Stimulated activated CD8-positive, alpha-beta memory T cell treated with anti-CD3 and anti-CD28 coated beads, Interleukin-15, amount 100 ng/mL, for 1 hour (primary cell): Measurements from ENCODE around the gene C1QTNF8.
"Not testable (repeated sequence)": the region's sequence is repeated elsewhere in the genome, so short reads cannot be mapped to it uniquely, and the experiment has no call there.

Experiments used
- DNase-seq: peaks from one replicate; pipeline ENCODE4 v3.0.0-alpha.2; 2020; ENCODE audit warnings: low read depth

C1QTNF8 gene

DNA sequence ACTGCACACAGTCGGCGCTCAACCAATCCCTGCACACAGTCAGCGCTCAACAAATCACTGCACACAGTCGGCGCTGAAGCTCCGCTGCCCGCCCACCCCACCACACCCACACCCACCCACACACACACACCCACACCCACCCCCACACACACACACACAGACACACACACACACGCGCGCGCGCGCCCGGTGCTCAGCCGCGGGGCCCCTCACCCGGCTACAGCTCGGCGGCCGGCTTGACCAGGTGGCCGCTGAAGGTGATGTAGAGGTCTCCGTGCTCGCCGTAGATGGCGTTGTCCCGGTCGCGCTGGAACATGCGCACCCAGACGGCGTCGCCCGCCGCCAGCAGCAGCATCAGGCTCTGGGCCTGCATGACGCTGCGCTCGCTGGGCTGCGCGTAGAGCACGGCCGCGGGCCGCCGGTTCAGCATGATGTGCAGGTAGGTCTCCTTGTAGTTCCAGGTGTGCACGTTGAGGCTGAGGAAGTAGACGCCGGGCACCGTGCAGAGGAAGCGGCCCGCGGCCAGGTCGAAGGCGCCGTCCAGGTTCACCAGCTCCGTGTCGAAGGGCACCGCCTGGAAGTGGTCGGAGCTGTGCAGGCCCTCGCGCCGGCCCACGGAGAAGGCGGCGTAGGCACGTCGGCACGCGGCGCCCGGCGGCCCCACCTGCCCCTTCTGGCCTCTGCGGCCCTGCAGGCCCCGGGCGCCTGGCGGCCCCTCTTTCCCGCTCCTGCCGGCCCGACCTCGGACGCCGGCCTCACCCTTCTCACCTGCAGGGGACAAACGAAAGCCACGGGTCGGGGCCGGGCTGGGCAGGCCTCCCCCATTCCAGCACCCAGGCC is 2.5 kb downstream of the C1QTNF8 start:
- DNase-seq: no peak

DNA sequence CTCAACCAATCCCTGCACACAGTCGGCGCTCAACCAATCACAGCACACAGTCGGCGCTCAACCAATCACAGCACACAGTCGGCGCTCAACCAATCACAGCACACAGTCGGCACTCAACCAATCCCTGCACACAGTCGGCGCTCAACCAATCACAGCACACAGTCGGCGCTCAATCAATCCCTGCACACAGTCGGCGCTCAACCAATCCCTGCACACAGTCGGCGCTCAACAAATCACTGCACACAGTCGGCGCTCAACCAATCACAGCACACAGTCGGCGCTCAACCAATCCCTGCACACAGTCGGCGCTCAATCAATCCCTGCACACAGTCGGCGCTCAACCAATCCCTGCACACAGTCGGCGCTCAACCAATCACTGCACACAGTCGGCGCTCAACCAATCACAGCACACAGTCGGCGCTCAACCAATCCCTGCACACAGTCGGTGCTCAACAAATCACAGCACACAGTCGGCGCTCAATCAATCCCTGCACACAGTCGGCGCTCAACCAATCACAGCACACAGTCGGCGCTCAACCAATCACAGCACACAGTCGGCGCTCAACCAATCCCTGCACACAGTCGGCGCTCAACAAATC is 3.3 kb downstream of the C1QTNF8 start:
- not testable (repeated sequence) for DNase-seq

DNA sequence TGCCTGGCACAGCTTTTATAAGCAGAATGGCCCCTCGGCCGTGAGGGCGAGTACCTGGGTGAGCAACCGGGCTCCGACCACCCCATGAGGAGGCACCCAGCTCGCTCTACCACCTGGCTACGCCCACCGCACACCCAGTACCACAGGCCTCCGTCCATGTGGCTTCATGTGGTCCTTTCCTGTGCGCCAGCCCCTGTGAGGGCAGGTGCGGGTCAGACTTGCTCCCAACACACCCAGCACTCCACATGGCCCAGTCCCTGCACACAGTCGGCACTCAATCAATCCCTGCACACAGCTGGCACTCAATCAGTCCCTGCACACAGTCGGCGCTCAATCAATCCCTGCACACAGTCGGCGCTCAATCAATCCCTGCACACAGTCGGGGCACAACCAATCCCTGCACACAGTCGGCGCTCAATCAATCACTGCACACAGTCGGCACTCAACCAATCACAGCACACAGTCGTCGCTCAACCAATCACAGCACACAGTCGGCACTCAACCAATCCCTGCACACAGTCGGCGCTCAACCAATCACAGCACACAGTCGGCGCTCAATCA is 4.0 kb downstream of the C1QTNF8 start:
- DNase-seq: no peak

DNA sequence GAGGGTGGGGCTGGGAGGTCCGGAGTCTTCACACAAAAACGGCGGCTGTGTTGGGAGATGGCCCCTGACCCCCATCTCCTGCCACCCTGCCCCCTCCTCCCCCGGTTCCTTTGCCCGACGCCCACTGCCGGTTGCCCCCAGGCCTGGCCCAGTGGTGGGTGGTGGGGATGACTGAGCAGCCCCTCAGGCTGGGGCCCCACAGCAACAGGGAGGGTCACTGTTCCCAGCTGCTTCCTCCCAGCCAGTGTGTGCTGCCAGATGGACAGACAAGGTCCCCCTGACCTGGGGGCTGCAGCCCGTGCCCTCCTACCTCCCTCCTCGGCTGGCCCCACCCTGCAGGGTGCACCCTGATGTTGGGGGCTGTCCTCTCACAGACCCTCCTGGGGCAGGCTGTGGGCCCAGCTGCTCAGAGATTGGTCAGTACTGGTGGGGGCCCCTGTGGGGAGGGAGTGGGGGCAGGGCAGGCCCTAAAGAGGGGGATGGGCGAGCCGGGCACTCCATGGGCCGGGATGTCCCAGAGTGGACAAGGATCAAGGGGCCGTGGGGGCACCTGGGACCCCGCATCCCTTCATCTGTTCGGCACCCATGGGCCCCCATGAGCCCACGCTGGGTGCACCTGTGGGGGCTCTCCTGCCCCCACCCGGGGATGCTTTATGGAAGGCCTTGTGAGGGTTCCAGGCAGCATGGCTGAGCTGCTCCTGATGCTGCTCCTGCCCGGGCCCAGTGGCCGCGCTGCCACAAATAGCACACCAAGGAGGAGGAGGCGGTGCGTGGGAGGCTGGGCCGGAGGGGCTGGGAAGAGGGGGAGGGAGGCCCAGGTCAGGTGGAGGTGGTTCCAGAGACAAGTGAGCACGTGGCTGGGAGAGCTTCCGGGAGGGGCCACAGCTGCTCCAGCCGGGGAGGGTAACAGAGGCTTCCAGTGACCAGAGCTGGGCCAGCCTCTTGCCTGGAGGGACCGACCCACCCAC is 5.1 kb downstream of the C1QTNF8 start:
- no peak for DNase-seq

DNA sequence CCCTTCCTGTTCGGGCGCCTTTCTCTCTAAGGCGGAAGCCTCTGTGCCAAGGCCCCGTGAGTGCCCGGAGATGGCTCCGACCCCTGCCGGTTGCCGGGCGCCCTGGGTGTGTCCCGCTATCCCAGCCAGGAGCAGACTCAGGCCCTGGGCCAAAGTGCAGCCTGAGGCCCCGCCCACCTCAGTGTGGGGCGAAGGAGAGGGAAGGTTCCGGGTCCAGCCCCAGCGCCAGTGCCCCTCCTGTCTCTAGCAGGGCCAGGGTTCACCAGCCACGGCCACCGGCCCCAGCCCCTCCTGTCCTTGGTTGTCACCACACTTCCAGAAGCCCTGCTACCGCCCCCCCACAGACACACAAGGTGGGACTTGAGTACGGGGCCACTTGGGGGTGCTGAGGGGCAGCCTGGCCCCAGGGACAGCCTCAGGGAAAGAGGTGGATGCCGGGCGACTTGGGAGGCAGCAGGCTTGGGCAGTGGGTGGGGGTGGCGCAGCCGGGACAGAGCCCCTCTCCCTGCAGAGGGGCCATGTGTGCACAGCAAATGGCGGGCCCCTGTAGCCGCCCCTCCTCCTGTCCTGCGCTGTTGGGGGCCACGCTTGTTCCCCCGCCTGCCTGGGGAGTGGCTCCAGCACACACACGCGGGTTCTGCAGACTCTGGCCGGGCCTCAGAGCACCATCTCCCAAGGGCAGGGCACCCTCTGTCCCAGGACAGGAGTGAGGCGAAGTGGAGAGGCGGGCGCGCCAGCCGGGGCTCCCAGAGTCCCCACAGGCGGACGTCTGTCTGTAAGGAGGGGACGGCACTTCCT is 6.0 kb downstream of the C1QTNF8 start:
- no peak for DNase-seq

DNA sequence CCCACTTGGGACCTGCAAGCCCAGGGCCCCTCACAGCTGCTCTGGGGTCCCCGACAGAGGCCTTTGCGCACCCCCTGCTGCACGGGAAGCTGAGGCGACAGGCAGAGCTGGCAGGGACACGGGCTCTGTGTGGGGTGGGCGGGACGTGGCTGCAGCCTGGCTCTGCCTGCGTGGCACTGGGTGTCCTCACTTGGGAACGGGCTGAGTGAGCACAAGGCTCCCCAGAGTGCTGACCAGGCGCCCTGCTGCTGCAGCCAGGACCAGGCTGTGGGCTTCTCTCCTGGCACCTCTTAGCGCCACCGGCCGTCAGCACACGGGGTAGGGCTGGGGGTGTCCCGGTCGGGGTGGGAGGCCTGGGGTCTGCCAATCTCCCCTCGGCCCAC is 6.6 kb downstream of the C1QTNF8 start:
- DNase-seq: no peak

DNA sequence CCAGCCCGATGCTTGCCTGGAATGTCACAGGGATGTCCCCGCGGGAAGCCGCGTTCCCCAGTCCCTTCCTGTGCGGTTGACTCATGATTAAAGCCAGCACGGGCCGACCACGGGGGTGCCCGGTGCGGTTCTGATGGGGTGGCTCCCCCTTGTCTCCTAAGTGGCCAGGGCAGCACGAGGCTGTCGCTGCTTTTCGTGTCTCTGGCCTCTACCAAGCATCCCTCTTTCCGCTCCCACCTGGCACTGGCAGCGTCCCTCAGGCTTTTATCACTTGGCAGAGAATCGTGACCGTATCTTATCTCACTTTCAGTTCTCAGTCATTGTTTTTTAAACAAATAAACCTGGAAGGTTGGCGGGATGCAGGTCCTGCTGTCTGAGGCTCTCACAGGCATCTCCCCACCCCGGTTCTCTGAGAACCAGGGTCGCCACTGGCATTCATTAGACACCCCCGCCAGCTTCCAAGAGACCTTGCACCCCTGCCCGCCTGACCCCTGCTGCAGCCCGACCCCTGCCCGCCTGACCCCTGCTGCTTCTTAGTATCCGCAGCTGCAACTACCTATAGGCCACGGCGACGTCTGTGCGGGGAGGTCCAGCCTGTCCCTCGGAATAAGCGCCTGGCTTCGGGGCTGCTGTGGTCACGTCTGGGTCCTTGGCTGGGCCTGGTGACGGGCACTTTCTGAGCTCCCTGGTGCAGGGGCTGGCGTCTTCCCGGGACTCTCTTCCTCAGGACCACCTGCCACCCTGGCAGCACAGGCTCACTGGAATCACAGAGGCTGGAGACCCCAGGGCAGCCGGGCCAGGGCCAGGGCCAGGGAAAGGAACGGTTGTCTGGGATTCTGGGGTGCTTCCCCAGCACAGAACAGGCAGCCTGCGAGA is 7.5 kb downstream of the C1QTNF8 start:
- DNase-seq: no peak

DNA sequence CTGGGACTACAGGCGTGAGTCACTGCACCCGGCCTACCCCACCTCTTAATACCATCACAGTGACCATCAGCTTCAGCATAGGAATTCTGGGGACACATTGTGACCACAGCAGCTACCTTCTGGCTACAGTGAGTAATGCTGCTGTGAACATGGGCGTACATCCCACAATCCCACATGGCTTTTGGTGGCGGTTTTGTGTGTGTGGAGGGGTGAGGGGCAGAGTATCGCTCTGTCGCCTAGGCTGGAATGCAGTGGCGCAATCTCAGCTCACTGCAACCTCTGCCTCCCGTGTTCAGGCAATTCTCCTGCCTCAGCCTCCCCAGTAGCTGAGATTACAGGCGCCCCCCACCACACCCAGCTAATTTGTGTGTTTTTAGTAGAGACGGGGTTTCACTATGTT is 9.6 kb downstream of the C1QTNF8 start:
- not testable (repeated sequence) for DNase-seq

DNA sequence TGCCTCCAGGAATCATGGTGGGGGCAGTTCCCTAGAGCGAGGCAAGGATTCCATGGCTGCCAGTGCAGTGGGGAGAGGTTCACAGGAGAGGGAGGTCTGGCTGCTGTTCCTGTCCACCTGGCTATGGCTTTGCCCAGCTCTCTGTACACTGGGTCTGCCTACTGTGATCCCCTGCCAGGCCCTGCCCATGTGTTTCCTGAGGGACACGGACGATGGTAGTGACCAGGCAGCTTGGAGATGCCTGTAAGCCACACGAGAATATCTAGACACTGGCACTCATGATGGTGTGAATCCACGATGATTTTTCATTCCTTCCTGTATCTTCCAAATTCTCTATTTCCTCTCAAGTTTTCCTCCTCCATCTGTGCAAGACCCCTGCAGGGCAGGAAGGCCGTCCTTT is 11.1 kb downstream of the C1QTNF8 start:
- DNase-seq: no peak

DNA sequence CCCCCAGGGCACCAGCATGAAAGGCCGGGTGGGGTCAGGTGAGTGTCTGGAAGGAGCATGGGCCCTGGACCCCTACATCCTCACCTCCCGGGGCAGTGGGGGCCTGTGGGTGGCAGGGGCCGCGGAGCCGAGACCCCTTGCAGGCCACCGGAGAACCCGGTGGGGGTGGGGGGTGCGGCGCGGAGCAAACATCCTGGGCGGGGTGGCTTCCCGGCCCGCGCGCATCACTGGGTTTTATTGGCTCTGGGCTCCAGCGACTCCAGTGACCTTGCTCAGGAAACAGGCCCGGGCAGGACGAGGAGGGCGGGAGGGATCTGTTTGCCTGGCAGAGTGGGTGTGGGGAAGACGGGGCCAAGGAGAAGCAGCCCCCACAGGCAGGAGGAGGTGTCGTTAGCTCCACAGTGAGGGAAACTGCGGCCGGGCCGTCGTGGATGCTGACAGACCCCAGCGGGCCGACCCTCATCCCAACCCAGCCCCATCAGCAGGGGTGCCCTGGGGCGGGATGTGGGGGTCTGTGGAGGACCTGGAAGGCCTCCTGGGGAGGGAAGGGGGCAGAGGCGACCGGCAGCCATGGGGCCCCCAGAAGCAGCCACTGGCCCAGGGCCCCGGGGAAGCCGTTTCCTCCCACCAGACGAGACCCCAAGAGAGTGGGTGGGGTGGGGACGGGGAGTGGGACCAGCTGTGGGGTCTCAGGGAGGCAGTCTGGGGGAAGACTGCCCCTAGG is 12.9 kb downstream of the C1QTNF8 start:
- no peak for DNase-seq

DNA sequence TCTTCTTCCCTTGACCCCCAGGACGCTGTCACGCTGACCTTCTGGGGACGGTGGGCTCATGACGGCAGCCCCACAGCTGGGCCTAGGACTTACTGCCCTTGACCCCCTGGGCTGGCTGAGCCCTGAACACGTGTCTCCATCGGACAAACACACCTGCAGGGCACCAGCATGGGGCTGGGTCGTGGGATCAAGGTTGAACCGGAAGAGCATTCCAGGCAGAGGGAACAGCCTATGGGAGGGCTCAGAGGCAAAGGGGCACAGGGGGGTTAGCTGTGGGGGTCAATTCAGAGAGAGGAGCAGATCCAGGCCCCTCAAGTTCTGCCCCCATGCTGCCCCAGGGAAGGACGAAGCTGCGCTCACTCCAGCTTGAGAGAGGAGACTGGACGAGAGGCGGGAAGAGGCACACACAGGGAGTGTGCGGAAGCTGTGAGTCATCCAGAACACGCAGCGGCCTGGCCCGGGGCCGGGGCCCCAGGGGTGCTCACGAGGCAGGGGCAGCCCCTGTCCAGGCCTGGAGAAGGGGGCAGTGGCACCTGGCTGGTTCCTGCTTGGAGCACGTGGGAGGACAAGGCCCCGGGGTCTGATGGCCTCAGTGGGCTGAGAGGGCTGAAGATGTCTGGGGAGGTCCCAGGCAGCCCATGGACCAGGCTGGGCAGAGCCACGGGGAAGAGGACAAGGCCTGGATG is 13.6 kb downstream of the C1QTNF8 start:
- DNase-seq: no peak

DNA sequence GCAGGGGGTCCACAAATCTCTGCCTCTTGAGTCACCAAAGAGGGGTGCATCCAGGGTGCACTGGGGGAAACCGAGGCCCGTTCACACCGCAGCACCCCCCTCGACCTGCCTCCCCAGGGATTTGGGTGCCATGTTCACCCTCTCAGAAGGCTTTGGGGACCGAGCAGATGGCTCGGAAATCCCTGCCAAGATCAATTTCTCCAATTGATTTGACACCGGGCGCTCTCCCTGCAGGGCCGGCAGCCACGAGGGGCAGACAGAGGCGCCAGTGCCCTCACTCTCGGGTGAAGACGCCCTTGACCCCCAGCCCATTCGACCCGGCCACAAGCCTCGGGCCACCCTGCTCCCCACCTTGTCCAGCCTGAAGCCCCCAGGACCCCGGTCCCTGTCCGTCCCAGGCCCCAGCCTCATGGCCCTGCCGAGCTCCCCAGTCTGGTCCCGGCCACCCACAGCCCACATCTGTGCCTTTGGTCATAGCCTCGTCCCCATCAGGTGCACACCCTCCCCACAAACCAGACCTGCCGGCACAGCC is 14.2 kb downstream of the C1QTNF8 start:
- DNase-seq: no peak

DNA sequence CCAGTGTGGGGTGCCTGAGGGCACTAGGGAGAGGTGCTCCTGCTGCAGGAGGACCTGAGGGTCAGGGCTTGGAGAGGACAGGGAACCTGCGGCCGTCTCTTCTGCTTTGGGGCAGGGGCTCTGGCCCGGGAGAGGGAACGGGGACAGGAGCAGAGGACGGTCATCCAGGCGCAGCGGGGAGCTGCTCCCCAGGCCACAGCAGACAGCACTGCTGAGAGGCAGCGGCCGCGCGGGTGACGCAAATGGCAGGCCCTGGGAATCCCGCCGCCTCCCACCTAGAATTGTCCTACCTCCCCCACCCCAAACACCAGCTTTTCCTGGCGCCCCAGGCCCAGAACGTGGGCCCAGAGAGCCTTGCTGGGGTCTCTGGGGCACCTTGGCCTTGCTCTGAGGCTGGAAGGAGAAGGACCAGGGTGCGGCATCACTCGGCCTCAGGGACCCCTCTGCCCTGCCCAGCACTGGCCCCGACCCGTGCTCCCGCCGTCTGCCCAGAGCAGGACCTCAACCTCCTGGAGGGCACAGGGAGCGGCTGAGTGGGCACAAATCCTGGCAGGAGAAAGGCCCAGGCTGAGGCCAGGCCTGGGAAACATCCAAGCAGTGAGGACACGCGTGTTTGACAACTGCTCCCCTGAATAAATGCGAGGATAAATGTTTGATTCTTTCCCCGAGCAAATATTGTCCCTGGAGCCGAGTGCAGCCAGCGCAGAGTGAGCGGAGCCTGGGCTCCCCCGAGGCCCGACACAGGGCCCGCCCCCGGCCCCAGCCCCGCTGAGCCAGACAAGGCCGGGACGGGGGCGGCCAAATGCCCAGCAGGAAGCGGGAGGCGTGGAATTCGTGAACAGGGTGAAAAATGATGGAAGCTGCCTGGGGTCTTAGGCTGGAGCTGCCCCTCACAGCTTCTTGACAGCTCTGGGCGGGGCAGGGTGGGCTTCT is 15.0 kb downstream of the C1QTNF8 start:
- DNase-seq: no peak

DNA sequence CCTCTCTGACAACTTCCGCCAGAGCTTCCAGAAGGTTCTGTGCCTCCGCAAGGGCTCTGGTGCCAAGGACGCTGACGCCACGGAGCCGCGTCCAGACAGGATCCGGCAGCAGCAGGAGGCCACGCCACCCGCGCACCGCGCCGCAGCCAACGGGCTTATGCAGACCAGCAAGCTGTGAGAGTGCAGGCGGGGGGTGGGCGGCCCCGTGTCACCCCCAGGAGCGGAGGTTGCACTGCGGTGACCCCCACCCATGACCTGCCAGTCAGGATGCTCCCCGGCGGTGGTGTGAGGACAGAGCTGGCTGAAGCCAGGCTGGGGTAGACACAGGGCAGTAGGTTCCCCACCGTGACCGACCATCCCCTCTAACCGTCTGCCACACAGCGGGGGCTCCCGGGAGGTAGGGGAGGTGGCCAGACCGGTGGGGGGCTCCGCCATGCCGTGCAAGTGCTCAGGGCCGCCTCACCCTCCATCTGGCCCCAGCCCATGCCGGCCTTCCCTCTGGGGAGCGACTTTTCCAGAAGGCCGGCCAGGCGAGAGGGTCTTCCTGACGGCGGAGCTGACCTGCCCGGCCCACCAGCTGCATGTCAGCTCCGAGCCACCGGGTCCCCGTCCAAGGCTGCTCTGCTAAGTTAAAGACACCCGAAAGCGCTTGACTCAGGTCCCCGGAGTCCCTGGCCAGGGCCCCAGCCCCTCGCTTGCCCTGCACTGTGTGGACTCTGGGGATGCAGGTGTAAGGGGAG is 16.1 kb downstream of the C1QTNF8 start:
- DNase-seq: no peak

DNA sequence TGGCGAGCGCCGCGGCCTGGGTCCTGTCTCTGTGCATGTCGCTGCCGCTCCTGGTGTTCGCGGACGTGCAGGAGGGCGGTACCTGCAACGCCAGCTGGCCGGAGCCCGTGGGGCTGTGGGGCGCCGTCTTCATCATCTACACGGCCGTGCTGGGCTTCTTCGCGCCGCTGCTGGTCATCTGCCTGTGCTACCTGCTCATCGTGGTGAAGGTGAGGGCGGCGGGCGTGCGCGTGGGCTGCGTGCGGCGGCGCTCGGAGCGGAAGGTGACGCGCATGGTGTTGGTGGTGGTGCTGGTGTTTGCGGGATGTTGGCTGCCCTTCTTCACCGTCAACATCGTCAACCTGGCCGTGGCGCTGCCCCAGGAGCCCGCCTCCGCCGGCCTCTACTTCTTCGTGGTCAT is 16.7 kb downstream of the C1QTNF8 start:
- DNase-seq: no peak

DNA sequence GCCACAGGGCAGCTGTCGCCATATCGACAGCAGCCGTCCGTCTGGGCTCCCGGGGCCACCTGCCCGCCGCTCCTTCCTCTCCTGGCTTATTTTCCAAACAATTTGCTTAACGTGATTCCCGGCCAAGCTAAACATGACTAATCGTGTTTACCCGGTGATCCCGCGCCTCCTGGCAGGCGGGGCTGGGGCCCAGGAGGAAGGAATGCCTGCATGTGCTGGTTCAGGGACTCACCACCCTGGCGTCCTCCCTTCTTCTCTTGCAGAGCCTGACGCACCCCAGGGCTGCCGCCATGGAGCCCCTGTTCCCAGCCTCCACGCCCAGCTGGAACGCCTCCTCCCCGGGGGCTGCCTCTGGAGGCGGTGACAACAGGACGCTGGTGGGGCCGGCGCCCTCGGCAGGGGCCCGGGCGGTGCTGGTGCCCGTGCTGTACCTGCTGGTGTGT is 17.4 kb downstream of the C1QTNF8 start:
- no peak for DNase-seq
